Measurements from ENCODE around the gene ZNF598. TPM values are rescaled to one million over a fixed set of nuclear protein-coding genes. Genes with fewer than 3 reads are reported as not detected.

ZNF598 gene
- total and polyA plus RNA-seq, 2 experiments from 2014 or later: 8.5 to 48.6 TPM

- TF ChIP-seq ZNF462 (CRISPR knock-in tag; IDR thresholded peaks at IDR 0.05) (no peak), ZNF331 (CRISPR knock-in tag; IDR thresholded peaks at IDR 0.05; ENCODE audit: low read depth) (no peak)
- TF ChIP-seq, protein P1, sequence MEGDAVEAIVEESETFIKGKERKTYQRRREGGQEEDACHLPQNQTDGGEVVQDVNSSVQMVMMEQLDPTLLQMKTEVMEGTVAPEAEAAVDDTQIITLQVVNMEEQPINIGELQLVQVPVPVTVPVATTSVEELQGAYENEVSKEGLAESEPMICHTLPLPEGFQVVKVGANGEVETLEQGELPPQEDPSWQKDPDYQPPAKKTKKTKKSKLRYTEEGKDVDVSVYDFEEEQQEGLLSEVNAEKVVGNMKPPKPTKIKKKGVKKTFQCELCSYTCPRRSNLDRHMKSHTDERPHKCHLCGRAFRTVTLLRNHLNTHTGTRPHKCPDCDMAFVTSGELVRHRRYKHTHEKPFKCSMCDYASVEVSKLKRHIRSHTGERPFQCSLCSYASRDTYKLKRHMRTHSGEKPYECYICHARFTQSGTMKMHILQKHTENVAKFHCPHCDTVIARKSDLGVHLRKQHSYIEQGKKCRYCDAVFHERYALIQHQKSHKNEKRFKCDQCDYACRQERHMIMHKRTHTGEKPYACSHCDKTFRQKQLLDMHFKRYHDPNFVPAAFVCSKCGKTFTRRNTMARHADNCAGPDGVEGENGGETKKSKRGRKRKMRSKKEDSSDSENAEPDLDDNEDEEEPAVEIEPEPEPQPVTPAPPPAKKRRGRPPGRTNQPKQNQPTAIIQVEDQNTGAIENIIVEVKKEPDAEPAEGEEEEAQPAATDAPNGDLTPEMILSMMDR (conservative IDR thresholded peaks at IDR 0.05; ENCODE audit: low read depth in 2 of 2): no peak
Measured at GRCh38 chr16:1950047-1950446, 59.6 kb downstream of the ZNF598 start (continued).

- ATAC-seq (no peak), DNase-seq (ENCODE audit: low spot score) (no peak)
- TF ChIP-seq EZH2 (IDR thresholded peaks at IDR 0.05; ENCODE audit: low read depth, unreplicated experiment): no peak
- Mint-ChIP-seq H3K4me1 (peaks cover 3% of the 10 kb centered on the region), H3K9me3 (no peaks in the 10 kb centered on the region), H3K27me3 (ENCODE audit: insufficient read depth, low read depth, poor library complexity) (peaks cover 8% of the 10 kb centered on the region), H3K36me3 (ENCODE audit: low read depth) (no peaks in the 10 kb centered on the region; the same call in 2 of the 3 replicates), H3K27ac (no peak overlapping the region), H3K4me3 (no peak overlapping the region)
- H3K4me3 ChIP-seq: no peak overlapping the region
- no peaks in the 10 kb centered on the region for H3K9me2 ChIP-seq (ENCODE audit: insufficient read depth)
- no peaks in the 10 kb centered on the region for H3K27me3 ChIP-seq (ENCODE audit: insufficient read depth)
- H3K79me2 ChIP-seq (replicated peaks; ENCODE audit: insufficient read depth): no peaks in the 10 kb centered on the region
- no peaks in the 10 kb centered on the region for H4K20me1 ChIP-seq (replicated peaks; ENCODE audit: insufficient read depth)
- H3K4me1 ChIP-seq (ENCODE audit: insufficient read depth): no peaks in the 10 kb centered on the region
- no peak overlapping the region for H3K4me2 ChIP-seq
- H3K36me3 ChIP-seq (ENCODE audit: insufficient read depth): no peaks in the 10 kb centered on the region
- no peak overlapping the region for H3K27ac ChIP-seq (ENCODE audit: low read depth)
- H3F3A ChIP-seq (replicated peaks; ENCODE audit: low read depth): no peaks in the 10 kb centered on the region
- H2AFZ ChIP-seq: no peak overlapping the region
Measured at GRCh38 chr16:1949507-1949906, 60.1 kb downstream of the ZNF598 start.

Small RNA genes within 50 kb of the gene (small RNA-seq; reads per million reads assigned to genes)
- gene AC005363.2 (ENCODE audit: low replicate concordance) (not detected), gene RN7SL219P (ENCODE audit: low replicate concordance) (not detected), gene SNORA10 (ENCODE audit: low replicate concordance) (not detected), gene SNORA64 (ENCODE audit: low replicate concordance) (not detected)

Other genes starting within 250 kb of the ZNF598 start
Only the 30 nearest of the 33 such genes appear.
- gene MRPS34, start 236.7 kb downstream of the ZNF598 start, total RNA-seq (2014; rRNA removed; shearing (Covaris generic)): 223 and 248 TPM in 2 replicates
- 370 and 391 TPM in 2 replicates for gene MRPS34, start 236.7 kb downstream of the ZNF598 start, polyA plus RNA-seq (2016; fragmentation: Nextera tagmentation; extraction: Ambion mirVana)
- 34.7 and 42.8 TPM in 2 replicates for gene SPSB3, start 227.2 kb downstream of the ZNF598 start, total RNA-seq (2014; rRNA removed; shearing (Covaris generic))
- 27.1 and 33.9 TPM in 2 replicates for gene SPSB3, start 227.2 kb downstream of the ZNF598 start, polyA plus RNA-seq (2016; fragmentation: Nextera tagmentation; extraction: Ambion mirVana)
- gene NUBP2, start 226.9 kb downstream of the ZNF598 start, total RNA-seq (2014; rRNA removed; shearing (Covaris generic)): 143 and 175 TPM in 2 replicates
- gene NUBP2, start 226.9 kb downstream of the ZNF598 start, polyA plus RNA-seq (2016; fragmentation: Nextera tagmentation; extraction: Ambion mirVana): 79.0 and 79.4 TPM in 2 replicates
- not detected in 2 replicates for gene IGFALS, start 216.1 kb downstream of the ZNF598 start, total RNA-seq (2014; rRNA removed; shearing (Covaris generic))
- gene IGFALS, start 216.1 kb downstream of the ZNF598 start, polyA plus RNA-seq (2016; fragmentation: Nextera tagmentation; extraction: Ambion mirVana): 0.16 TPM in 1 of 2 replicates, not detected in the other
- gene HAGH, start 183.0 kb downstream of the ZNF598 start, total RNA-seq (2014; rRNA removed; shearing (Covaris generic)): 24.7 and 30.6 TPM in 2 replicates
- 28.5 and 28.9 TPM in 2 replicates for gene HAGH, start 183.0 kb downstream of the ZNF598 start, polyA plus RNA-seq (2016; fragmentation: Nextera tagmentation; extraction: Ambion mirVana)
- 17.3 and 21.0 TPM in 2 replicates for gene FAHD1, start 182.6 kb downstream of the ZNF598 start, total RNA-seq (2014; rRNA removed; shearing (Covaris generic))
- 23.9 and 24.2 TPM in 2 replicates for gene FAHD1, start 182.6 kb downstream of the ZNF598 start, polyA plus RNA-seq (2016; fragmentation: Nextera tagmentation; extraction: Ambion mirVana)
- gene MEIOB, start 137.7 kb downstream of the ZNF598 start, total RNA-seq (2014; rRNA removed; shearing (Covaris generic)): 6.3 and 7.3 TPM in 2 replicates
- gene MEIOB, start 137.7 kb downstream of the ZNF598 start, polyA plus RNA-seq (2016; fragmentation: Nextera tagmentation; extraction: Ambion mirVana): 7.7 and 8.7 TPM in 2 replicates
- not detected in 2 replicates for gene HS3ST6, start 91.4 kb downstream of the ZNF598 start, total RNA-seq (2014; rRNA removed; shearing (Covaris generic))
- 0.17 and 0.21 TPM in 2 replicates for gene HS3ST6, start 91.4 kb downstream of the ZNF598 start, polyA plus RNA-seq (2016; fragmentation: Nextera tagmentation; extraction: Ambion mirVana)
- 23.9 and 31.3 TPM in 2 replicates for gene MSRB1, start 66.6 kb downstream of the ZNF598 start, total RNA-seq (2014; rRNA removed; shearing (Covaris generic))
- 29.6 and 30.4 TPM in 2 replicates for gene MSRB1, start 66.6 kb downstream of the ZNF598 start, polyA plus RNA-seq (2016; fragmentation: Nextera tagmentation; extraction: Ambion mirVana)
- 0.31 and 0.59 TPM in 2 replicates for gene RPL3L, start 55.1 kb downstream of the ZNF598 start, total RNA-seq (2014; rRNA removed; shearing (Covaris generic))
- 0.68 and 1.1 TPM in 2 replicates for gene RPL3L, start 55.1 kb downstream of the ZNF598 start, polyA plus RNA-seq (2016; fragmentation: Nextera tagmentation; extraction: Ambion mirVana)
- gene NDUFB10, start 50.3 kb downstream of the ZNF598 start, total RNA-seq (2014; rRNA removed; shearing (Covaris generic)): 244 and 280 TPM in 2 replicates
- 495 and 527 TPM in 2 replicates for gene NDUFB10, start 50.3 kb downstream of the ZNF598 start, polyA plus RNA-seq (2016; fragmentation: Nextera tagmentation; extraction: Ambion mirVana)
- gene RPS2, start 45.0 kb downstream of the ZNF598 start, total RNA-seq (2014; rRNA removed; shearing (Covaris generic)): 3,232 and 3,786 TPM in 2 replicates
- 3,992 and 4,335 TPM in 2 replicates for gene RPS2, start 45.0 kb downstream of the ZNF598 start, polyA plus RNA-seq (2016; fragmentation: Nextera tagmentation; extraction: Ambion mirVana)
- gene RNF151, start 43.0 kb downstream of the ZNF598 start, total RNA-seq (2014; rRNA removed; shearing (Covaris generic)): not detected in 2 replicates
- not detected in 2 replicates for gene RNF151, start 43.0 kb downstream of the ZNF598 start, polyA plus RNA-seq (2016; fragmentation: Nextera tagmentation; extraction: Ambion mirVana)
- 122 and 157 TPM in 2 replicates for gene TBL3, start 37.8 kb downstream of the ZNF598 start, total RNA-seq (2014; rRNA removed; shearing (Covaris generic))
- 67.0 and 68.8 TPM in 2 replicates for gene TBL3, start 37.8 kb downstream of the ZNF598 start, polyA plus RNA-seq (2016; fragmentation: Nextera tagmentation; extraction: Ambion mirVana)
- 1.2 and 2.0 TPM in 2 replicates for gene NOXO1, start 28.4 kb downstream of the ZNF598 start, total RNA-seq (2014; rRNA removed; shearing (Covaris generic))
- gene NOXO1, start 28.4 kb downstream of the ZNF598 start, polyA plus RNA-seq (2016; fragmentation: Nextera tagmentation; extraction: Ambion mirVana): 2.0 and 2.6 TPM in 2 replicates
- 40.1 and 53.2 TPM in 2 replicates for gene GFER, start 25.6 kb downstream of the ZNF598 start, total RNA-seq (2014; rRNA removed; shearing (Covaris generic))
- 64.5 and 68.5 TPM in 2 replicates for gene GFER, start 25.6 kb downstream of the ZNF598 start, polyA plus RNA-seq (2016; fragmentation: Nextera tagmentation; extraction: Ambion mirVana)
- gene SYNGR3, start 19.9 kb downstream of the ZNF598 start, total RNA-seq (2014; rRNA removed; shearing (Covaris generic)): 72.2 and 77.7 TPM in 2 replicates
- gene SYNGR3, start 19.9 kb downstream of the ZNF598 start, polyA plus RNA-seq (2016; fragmentation: Nextera tagmentation; extraction: Ambion mirVana): 44.7 and 45.4 TPM in 2 replicates
- 1.9 and 4.5 TPM in 2 replicates for gene NPW, start 10.0 kb upstream of the ZNF598 start, total RNA-seq (2014; rRNA removed; shearing (Covaris generic))
- gene NPW, start 10.0 kb upstream of the ZNF598 start, polyA plus RNA-seq (2016; fragmentation: Nextera tagmentation; extraction: Ambion mirVana): 37.0 and 37.6 TPM in 2 replicates
- gene NHERF2, start 17.1 kb upstream of the ZNF598 start, total RNA-seq (2014; rRNA removed; shearing (Covaris generic)): 15.4 and 16.5 TPM in 2 replicates
- 12.0 and 21.0 TPM in 2 replicates for gene NHERF2, start 17.1 kb upstream of the ZNF598 start, polyA plus RNA-seq (2016; fragmentation: Nextera tagmentation; extraction: Ambion mirVana)
- 84.6 and 97.1 TPM in 2 replicates for gene NTHL1, start 38.0 kb upstream of the ZNF598 start, total RNA-seq (2014; rRNA removed; shearing (Covaris generic))
- gene NTHL1, start 38.0 kb upstream of the ZNF598 start, polyA plus RNA-seq (2016; fragmentation: Nextera tagmentation; extraction: Ambion mirVana): 87.9 and 94.9 TPM in 2 replicates
- gene TSC2, start 38.2 kb upstream of the ZNF598 start, total RNA-seq (2014; rRNA removed; shearing (Covaris generic)): 81.4 and 93.0 TPM in 2 replicates
- 36.3 and 40.5 TPM in 2 replicates for gene TSC2, start 38.2 kb upstream of the ZNF598 start, polyA plus RNA-seq (2016; fragmentation: Nextera tagmentation; extraction: Ambion mirVana)
- 75.5 and 107 TPM in 2 replicates for gene PKD1, start 126.1 kb upstream of the ZNF598 start, total RNA-seq (2014; rRNA removed; shearing (Covaris generic))
- 18.5 and 21.1 TPM in 2 replicates for gene PKD1, start 126.1 kb upstream of the ZNF598 start, polyA plus RNA-seq (2016; fragmentation: Nextera tagmentation; extraction: Ambion mirVana)
- gene RAB26, start 138.8 kb upstream of the ZNF598 start, total RNA-seq (2014; rRNA removed; shearing (Covaris generic)): 3.7 and 4.1 TPM in 2 replicates
- gene RAB26, start 138.8 kb upstream of the ZNF598 start, polyA plus RNA-seq (2016; fragmentation: Nextera tagmentation; extraction: Ambion mirVana): 8.7 and 11.6 TPM in 2 replicates
- gene TRAF7, start 146.0 kb upstream of the ZNF598 start, total RNA-seq (2014; rRNA removed; shearing (Covaris generic)): 133 and 143 TPM in 2 replicates
- 36.4 and 41.4 TPM in 2 replicates for gene TRAF7, start 146.0 kb upstream of the ZNF598 start, polyA plus RNA-seq (2016; fragmentation: Nextera tagmentation; extraction: Ambion mirVana)
- gene CASKIN1, start 186.8 kb upstream of the ZNF598 start, total RNA-seq (2014; rRNA removed; shearing (Covaris generic)): 2.4 and 6.2 TPM in 2 replicates
- gene CASKIN1, start 186.8 kb upstream of the ZNF598 start, polyA plus RNA-seq (2016; fragmentation: Nextera tagmentation; extraction: Ambion mirVana): 1.0 TPM in 2 replicates
- gene MLST8, start 195.6 kb upstream of the ZNF598 start, total RNA-seq (2014; rRNA removed; shearing (Covaris generic)): 98.1 and 138 TPM in 2 replicates
- 55.3 and 58.8 TPM in 2 replicates for gene MLST8, start 195.6 kb upstream of the ZNF598 start, polyA plus RNA-seq (2016; fragmentation: Nextera tagmentation; extraction: Ambion mirVana)
- gene BRICD5, start 201.0 kb upstream of the ZNF598 start, total RNA-seq (2014; rRNA removed; shearing (Covaris generic)): 3.8 and 5.3 TPM in 2 replicates
- gene BRICD5, start 201.0 kb upstream of the ZNF598 start, polyA plus RNA-seq (2016; fragmentation: Nextera tagmentation; extraction: Ambion mirVana): 4.8 and 6.3 TPM in 2 replicates
- 59.3 and 80.3 TPM in 2 replicates for gene PGP, start 205.0 kb upstream of the ZNF598 start, total RNA-seq (2014; rRNA removed; shearing (Covaris generic))
- gene PGP, start 205.0 kb upstream of the ZNF598 start, polyA plus RNA-seq (2016; fragmentation: Nextera tagmentation; extraction: Ambion mirVana): 44.4 and 52.1 TPM in 2 replicates
- gene E4F1, start 213.8 kb upstream of the ZNF598 start, total RNA-seq (2014; rRNA removed; shearing (Covaris generic)): 42.0 and 45.5 TPM in 2 replicates
- 22.6 and 22.7 TPM in 2 replicates for gene E4F1, start 213.8 kb upstream of the ZNF598 start, polyA plus RNA-seq (2016; fragmentation: Nextera tagmentation; extraction: Ambion mirVana)
- gene DNASE1L2, start 226.6 kb upstream of the ZNF598 start, total RNA-seq (2014; rRNA removed; shearing (Covaris generic)): 0.66 TPM in 1 of 2 replicates, not detected in the other
- gene DNASE1L2, start 226.6 kb upstream of the ZNF598 start, polyA plus RNA-seq (2016; fragmentation: Nextera tagmentation; extraction: Ambion mirVana): 0.23 and 0.42 TPM in 2 replicates

Measured in GM23338 (cell line).